HepG2 (cell line): ENCODE data around the gene ATP2A3. TPM values are rescaled to one million over a fixed set of nuclear protein-coding genes. Genes with fewer than 3 reads are reported as not detected.

Source experiments
- ATAC-seq: fragments of 200-7000 bp; cut with Tn5 transposase; 3 replicates; pipeline ENCODE4 v1.9.1; 2020; ENCODE audit warnings: mild to moderate bottlenecking, moderate library complexity
- BruUV-seq: library from RNA; stranded (reverse); fragments of 400-500 nt; replicated peaks from 2 replicates; lab custom pipeline; 2021; lab: Mats Ljungman, UMichigan
- CTCF ChIA-PET: fragments of 300-600 bp; formaldehyde crosslinking; extraction: SDS; loops from one replicate; lab custom pipeline; 2021; ENCODE audit warnings: low total read pairs, inconsistent platforms, low intra/inter-chr PET ratio; lab: Yijun Ruan, JAX
- POLR2A ChIA-PET: fragments of 350-600 bp; sonication (Branson Sonifier 250); formaldehyde crosslinking; loops from one replicate; lab custom pipeline; 2020; ENCODE audit warnings: antibody characterized with exemption, inconsistent platforms; lab: Yijun Ruan, JAX
- DNase-seq: peaks from one replicate; pipeline ENCODE4 v3.0.0-alpha.2; 2015; ENCODE audit warnings: low spot score
- FAIRE-seq: peaks from 3 replicates; lab custom pipeline; 2011; peaks lifted over from hg19 to GRCh38; lab: Jason Lieb, UNC
- H2AFZ ChIP-seq: one replicate; pipeline ENCODE4 v1.6.1; 2011; ENCODE audit warnings: low read length, inconsistent platforms
- H3K27ac ChIP-seq: fragments of 300-600 bp; 3 replicates; pipeline ENCODE4 v1.8.0; 2011; ENCODE audit warnings: mixed run types, mild to moderate bottlenecking, mixed read lengths, low read length, inconsistent platforms; ENCODE audit not compliant: insufficient read depth; ENCODE audit errors: extremely low read length
- H3K27me3 ChIP-seq, 2 experiments: fragments of 200-600 bp in 1 of 2; 2 replicates in 1 of 2; 3 replicates in 1 of 2; pipeline versions ENCODE4 v1.6.0 to v1.8.0; 2011; ENCODE audit warnings: low read length in 2 of 2, mild to moderate bottlenecking in 2 of 2, moderate library complexity in 2 of 2, inconsistent platforms in 1 of 2; ENCODE audit not compliant: insufficient read depth in 2 of 2, control insufficient read depth in 1 of 2
- H3K36me3 ChIP-seq, 2 experiments: fragments of 200-600 bp in 1 of 2; replicated peaks in 1 of 2; 2 replicates in 1 of 2; 3 replicates in 1 of 2; pipeline versions ENCODE4 v1.5.1 to v1.8.0; 2011; ENCODE audit warnings: low read length in 2 of 2, inconsistent platforms in 1 of 2; ENCODE audit not compliant: insufficient read depth in 2 of 2, control insufficient read depth in 1 of 2
- H3K4me1 ChIP-seq: 2 replicates; pipeline ENCODE4 v1.5.1; 2012; ENCODE audit warnings: low read length, inconsistent platforms; ENCODE audit not compliant: insufficient read depth
- H3K4me2 ChIP-seq: 2 replicates; pipeline ENCODE4 v1.6.0; 2011; ENCODE audit warnings: low read depth, low read length, inconsistent platforms
- H3K4me3 ChIP-seq, 3 experiments: fragments of 200-600 bp in 1 of 3; sonication (generic), shearing (Covaris generic) in 1 of 3; replicated peaks in 1 of 3; 2 replicates each; pipeline ENCODE4 v1.5.1; 2011 to 2016; ENCODE audit warnings: low read length in 3 of 3, inconsistent platforms in 2 of 3, low read depth in 2 of 3, mild to moderate bottlenecking in 2 of 3, control low read depth in 1 of 3, mixed read lengths in 1 of 3; ENCODE audit not compliant: insufficient read depth in 1 of 3
- H3K79me2 ChIP-seq: one replicate; pipeline ENCODE4 v1.6.1; 2011; ENCODE audit warnings: low read length, inconsistent platforms; ENCODE audit not compliant: insufficient read depth
- H3K9ac ChIP-seq: 2 replicates; pipeline ENCODE4 v1.6.0; 2011; ENCODE audit warnings: mild to moderate bottlenecking, low read depth, low read length, inconsistent platforms; ENCODE audit not compliant: insufficient read depth
- H3K9me3 ChIP-seq: 2 replicates; pipeline ENCODE4 v1.5.1; 2012; ENCODE audit warnings: mild to moderate bottlenecking, low read length
- H4K20me1 ChIP-seq: 2 replicates; pipeline ENCODE4 v1.6.0; 2011; ENCODE audit warnings: inconsistent platforms, mild to moderate bottlenecking, low read length, moderate library complexity; ENCODE audit not compliant: insufficient read depth
- EED ChIP-seq: sonication (generic); formaldehyde crosslinking; IDR thresholded peaks from 2 replicates; pipeline ENCODE4 v1.5.0; 2020; ENCODE audit warnings: mild to moderate bottlenecking, missing genetic modification reagents
- ESRRA ChIP-seq: sonication (generic); formaldehyde crosslinking; IDR thresholded peaks from 2 replicates; pipeline ENCODE4 v1.5.1; 2020; ENCODE audit warnings: mild to moderate bottlenecking, low read depth, missing genetic modification reagents
- ETV5 ChIP-seq: IDR thresholded peaks from 2 replicates; pipeline ENCODE4 v1.6.1; 2018; ENCODE audit warnings: missing biosample characterization, missing genetic modification reagents, inconsistent platforms, borderline replicate concordance
- HHEX ChIP-seq: IDR thresholded peaks from 2 replicates; pipeline ENCODE4 v1.6.1; 2016; ENCODE audit warnings: control low read depth
- NR3C1 ChIP-seq: sonication (generic); formaldehyde crosslinking; IDR thresholded peaks from 2 replicates; pipeline ENCODE4 v1.4.0; 2020; ENCODE audit warnings: missing genetic modification reagents
- PLRG1 ChIP-seq: fragments of 450-650 bp; conservative IDR thresholded peaks from 2 replicates; pipeline ENCODE4 v1.6.1; 2016
- SNAPC2 ChIP-seq: sonication (generic); formaldehyde crosslinking; IDR thresholded peaks from 2 replicates; pipeline ENCODE4 v1.8.1; 2022; ENCODE audit warnings: mild to moderate bottlenecking, missing genetic modification reagents
- STAT5B ChIP-seq: sonication (generic); formaldehyde crosslinking; IDR thresholded peaks from 2 replicates; pipeline ENCODE4 v1.4.0; 2020; ENCODE audit warnings: missing genetic modification reagents
- TOE1 ChIP-seq: sonication (generic); formaldehyde crosslinking; IDR thresholded peaks from 2 replicates; pipeline ENCODE4 v1.4.0; 2020; ENCODE audit warnings: mild to moderate bottlenecking, missing genetic modification reagents
- ZFP36L2 ChIP-seq: sonication (generic); formaldehyde crosslinking; IDR thresholded peaks from 2 replicates; pipeline ENCODE4 v1.4.0; 2020; ENCODE audit warnings: missing genetic modification reagents
- ZFY ChIP-seq: sonication (generic); formaldehyde crosslinking; IDR thresholded peaks from 2 replicates; pipeline ENCODE4 v1.4.0; 2020; ENCODE audit warnings: missing genetic modification reagents
- ZNF20 ChIP-seq: sonication (generic); formaldehyde crosslinking; IDR thresholded peaks from 2 replicates; pipeline ENCODE4 v1.4.0; 2020; ENCODE audit warnings: mild to moderate bottlenecking, moderate library complexity, missing genetic modification reagents
- ZNF577 ChIP-seq: sonication (generic); formaldehyde crosslinking; IDR thresholded peaks from 2 replicates; pipeline ENCODE4 v1.4.0; 2020; ENCODE audit warnings: mild to moderate bottlenecking, low read depth, missing genetic modification reagents, borderline replicate concordance
- ZNF589 ChIP-seq: sonication (generic); formaldehyde crosslinking; conservative IDR thresholded peaks from 2 replicates; pipeline ENCODE4 v1.8.0; 2022; ENCODE audit warnings: mild to moderate bottlenecking, moderate library complexity, missing genetic modification reagents
- ZNF768 ChIP-seq: sonication (generic); formaldehyde crosslinking; IDR thresholded peaks from 2 replicates; pipeline ENCODE4 v1.4.0; 2020; ENCODE audit warnings: missing genetic modification reagents
- WGBS: methylation state at CpG from one replicate; pipeline ENCODE4 v1.1.6; 2017; ENCODE audit warnings: low lambda C conversion rate; 5-methylcytosine and 5-hydroxymethylcytosine counted together
- in situ Hi-C: cut with HindIII; loops from 2 replicates; pipeline ENCODE4 v1.10.0; 2017; ENCODE audit warnings: low pct_unique_long_range_greater_than_20kb; ENCODE audit not compliant: extremely low pct_ligation_motif_present
- intact Hi-C: fragments of 100-400 bp; cut with micrococcal nuclease; formaldehyde crosslinking; loops from one replicate; pipeline ENCODE4 v1.10.0; 2022; ENCODE audit not compliant: unreplicated experiment
- polyA plus RNA-seq, 8 experiments: library from polyadenylated mRNA; depleted of rRNA in 3 of 8; stranded (reverse) in 7 of 8; unstranded in 1 of 8; fragments of >200 nt; fragmentation: Illumina TruSeq in 4 of 8; extraction: Trizol in 4 of 8; gene quantifications; 2 replicates each; pipeline versions ENCODE4 v1.2.1 to v1.2.3, GENCODE V29; 2011 to 2016; ENCODE audit warnings: low read depth in 4 of 8, missing spikeins in 1 of 8, mixed read lengths in 1 of 8; ENCODE audit not compliant: insufficient read depth in 1 of 8
- total RNA-seq, 5 experiments: library from RNA; depleted of rRNA; stranded (reverse); fragments of >200 nt; fragmentation: Illumina TruSeq; extraction: Trizol; gene quantifications; 2 replicates each; pipeline ENCODE4 v1.2.3, GENCODE V29; 2016; ENCODE audit warnings: low read depth in 1 of 5

ATP2A3 gene
- total and polyA plus RNA-seq, 2 of the 13 experiments (the other 11 are each of a cell fraction or from before 2014, with no cell fraction given): 0.07 TPM; not detected in 1

DNA sequence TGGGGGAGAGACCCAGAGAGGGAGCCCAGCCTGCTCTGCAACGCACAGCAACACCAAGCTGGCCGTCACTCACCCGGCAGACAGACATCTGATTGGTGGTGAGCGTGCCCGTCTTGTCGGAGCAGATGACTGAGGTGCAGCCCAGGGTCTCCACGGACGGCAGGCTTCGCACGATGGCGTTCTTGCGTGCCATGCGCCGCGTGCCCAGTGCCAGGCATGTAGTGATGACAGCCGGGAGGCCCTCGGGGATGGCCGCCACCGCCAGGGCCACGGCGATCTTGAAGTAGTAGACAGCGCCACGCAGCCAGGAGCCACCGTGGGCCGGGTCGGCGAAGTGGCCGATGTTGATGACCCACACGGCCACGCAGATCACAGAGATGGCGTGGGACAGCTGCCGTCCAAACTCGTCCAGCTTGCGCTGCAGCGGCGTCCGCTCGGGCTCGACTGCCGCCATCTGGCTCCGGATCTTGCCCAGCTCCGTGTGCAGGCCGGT lies 16.9 kb downstream of the ATP2A3 start:
- H2AFZ ChIP-seq: no peak overlapping the region
- no peaks in the 10 kb centered on the region for H4K20me1 ChIP-seq
- H3K4me3 ChIP-seq: no peak overlapping the region
- no peak for DNase-seq
- no TSS peak for BruUV-seq
- no peak overlapping the region for H3K4me2 ChIP-seq
- 84% methylated on average over 15 of the region's 43 CpGs for WGBS
- no peaks in the 10 kb centered on the region for H3K9me3 ChIP-seq
- in situ Hi-C loops: no loop called here
- no peak for TF ChIP-seq ESRRA (CRISPR knock-in tag)
- no peak for TF ChIP-seq TOE1 (CRISPR knock-in tag)
- TF ChIP-seq NR3C1: no peak
- no peak for TF ChIP-seq ZFY (CRISPR knock-in tag)
- no peak for TF ChIP-seq ZFP36L2 (CRISPR knock-in tag)
- TF ChIP-seq ZNF768: peak; percentile 80
- no peak for TF ChIP-seq EED (CRISPR knock-in tag)
- CTCF ChIA-PET: no interaction called here
- POLR2A ChIA-PET: no interaction called here
- H3K79me2 ChIP-seq: no peaks in the 10 kb centered on the region
- intact Hi-C loops: no loop called here
- no peak for ATAC-seq
- no peak for FAIRE-seq
- H3K9ac ChIP-seq: no peak overlapping the region
- peaks cover 3 to 25% of the 10 kb centered on the region in 2 experiments; a peak in 3 of 5 replicates for H3K27me3 ChIP-seq
- H3K36me3 ChIP-seq: no peaks in the 10 kb centered on the region
- H3K4me1 ChIP-seq: peaks cover 15% of the 10 kb centered on the region; the same call in 1 of the 2 replicates
- H3K27ac ChIP-seq: no peak overlapping the region

- in situ Hi-C loops: no loop called here
- no peaks in the 10 kb centered on the region for H3K79me2 ChIP-seq
- H3K27me3 ChIP-seq: peaks cover 3 to 30% of the 10 kb centered on the region in 2 experiments; a peak in 3 of 5 replicates
- no peak overlapping the region for H2AFZ ChIP-seq
- H3K4me2 ChIP-seq: no peak overlapping the region
- FAIRE-seq (no peak), DNase-seq (no peak), ATAC-seq (no peak)
- 0% methylated on average over 2 of the region's 5 CpGs for WGBS
- no peak overlapping the region for H3K9ac ChIP-seq
- no peak for TF ChIP-seq ZNF20 (CRISPR knock-in tag)
- TF ChIP-seq ETV5 (CRISPR knock-in tag): no peak
- no peak for TF ChIP-seq HHEX
- no peak for TF ChIP-seq PLRG1
- no peak for TF ChIP-seq SNAPC2 (CRISPR knock-in tag)
- no peak for TF ChIP-seq ZNF577 (CRISPR knock-in tag)
- TF ChIP-seq ZNF589: no peak
- no peak for TF ChIP-seq STAT5B
- H4K20me1 ChIP-seq: no peaks in the 10 kb centered on the region
- H3K4me3 ChIP-seq: no peak overlapping the region
- ChIA-PET POLR2A (no interaction called here), CTCF (no interaction called here)
- no peaks in the 10 kb centered on the region for H3K9me3 ChIP-seq
- no peaks in the 10 kb centered on the region for H3K36me3 ChIP-seq
- no peak overlapping the region for H3K27ac ChIP-seq
- BruUV-seq: no TSS peak
- H3K4me1 ChIP-seq: peaks cover 15% of the 10 kb centered on the region; the same call in 1 of the 2 replicates
- intact Hi-C loops: no loop called here
These were observed 17.5 kb downstream of the ATP2A3 start for GRCh38 chr17:3946711-3947235.
